GM19397 (cell line): Measurements from ENCODE around the gene PIM3.

Experiments
- ATAC-seq: cut with Tn5 transposase; IDR thresholded peaks from one replicate; pipeline ENCODE4 v1.9.1; 2021; ENCODE audit warnings: mild to moderate bottlenecking, moderate library complexity; ENCODE audit not compliant: unreplicated experiment

PIM3 gene

GRCh38 chr22:49966041-49966773 lies 5.6 kb downstream of the PIM3 start:
- no peak for ATAC-seq

DNA sequence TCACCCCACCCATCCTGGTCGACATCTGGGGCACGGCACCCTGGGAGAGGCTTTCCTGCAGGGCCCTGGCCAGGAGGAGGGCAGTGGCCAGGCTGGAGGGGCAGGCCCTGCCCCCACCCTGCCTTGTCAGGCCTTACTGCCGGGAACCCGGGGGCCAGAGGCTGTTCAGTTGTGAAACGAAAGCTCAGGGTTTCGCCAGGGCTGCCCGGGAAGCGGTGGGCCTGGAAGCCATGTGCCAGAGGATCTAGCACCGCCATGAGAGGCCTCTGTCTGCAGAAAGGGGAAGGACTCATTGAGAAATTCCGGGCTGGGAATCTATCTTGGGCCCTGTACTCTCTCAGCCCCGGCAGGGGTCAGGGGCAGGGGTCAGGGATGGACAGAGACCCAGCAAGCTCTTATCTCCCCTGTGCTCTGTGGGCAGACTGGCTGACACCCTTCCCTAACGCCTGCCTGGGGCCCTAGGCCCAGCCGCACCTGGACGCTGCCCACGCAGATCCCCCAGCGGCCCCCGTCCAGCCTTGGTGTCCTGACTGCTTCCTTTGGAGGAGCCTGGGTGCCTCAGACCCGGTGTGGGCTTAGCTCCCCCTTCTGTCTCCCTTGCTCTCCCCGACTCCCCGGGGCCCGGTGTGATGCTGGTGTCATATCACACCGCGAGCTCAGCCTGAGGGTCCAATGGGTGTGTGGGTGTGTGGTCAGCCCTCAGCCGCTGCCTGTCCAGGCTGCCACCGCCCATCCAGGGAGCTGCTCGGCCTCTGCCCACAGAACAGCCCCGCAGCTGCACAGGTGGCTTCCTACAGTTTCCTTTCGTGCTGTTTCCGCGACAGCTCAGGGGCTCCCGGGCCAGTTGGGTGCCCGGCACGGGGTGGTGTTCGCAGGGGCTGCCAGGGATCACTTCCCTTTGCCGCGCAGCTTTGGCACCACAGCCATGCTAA lies 6.5 kb downstream of the PIM3 start:
- no peak for ATAC-seq

- no peak for ATAC-seq
These were observed 7.2 kb downstream of the PIM3 start for GRCh38 chr22:49967706-49968208.

GRCh38 chr22:49968313-49968830 lies 7.8 kb downstream of the PIM3 start:
- no peak for ATAC-seq

DNA sequence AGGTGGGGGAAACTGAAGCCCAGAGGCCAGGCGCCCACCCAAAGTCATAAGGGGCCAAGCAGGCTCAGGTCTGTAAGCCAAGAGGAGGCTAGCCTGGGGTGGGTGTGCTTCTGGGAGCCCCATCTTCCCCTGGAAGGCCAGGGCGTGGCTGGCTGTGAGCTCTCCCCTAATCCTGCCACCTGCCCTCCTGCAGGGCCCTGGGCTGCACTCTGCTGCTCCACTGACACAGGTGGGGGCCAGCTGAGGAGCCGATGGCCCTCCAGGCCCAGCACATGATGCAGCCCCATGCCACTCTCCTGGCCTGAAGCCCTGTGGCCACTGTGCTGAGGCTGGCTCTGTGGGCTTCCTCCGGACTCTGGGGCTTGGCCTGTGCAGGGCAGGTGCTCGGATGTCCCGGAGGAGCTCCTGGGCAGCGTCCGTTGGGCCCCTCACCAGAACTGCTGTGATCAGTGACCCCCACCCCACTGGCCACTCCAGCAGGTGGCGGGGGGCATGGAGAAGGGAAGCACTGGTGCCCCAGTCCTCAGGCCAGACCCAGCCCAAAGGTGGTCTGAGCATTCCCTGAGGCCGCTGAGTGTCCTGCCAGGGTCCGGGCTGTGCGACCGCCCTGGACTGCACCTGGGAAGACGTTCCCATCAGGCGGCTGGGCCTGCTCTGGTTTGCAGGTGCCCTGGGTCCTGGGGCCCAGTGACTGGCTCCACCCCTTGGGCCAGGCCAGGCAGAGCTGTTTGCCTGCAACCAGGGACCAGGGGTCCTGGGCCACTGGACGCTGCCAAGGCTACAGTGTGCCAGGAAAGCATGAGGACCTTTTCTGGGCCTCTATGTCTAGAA lies 8.5 kb downstream of the PIM3 start:
- no peak for ATAC-seq

DNA sequence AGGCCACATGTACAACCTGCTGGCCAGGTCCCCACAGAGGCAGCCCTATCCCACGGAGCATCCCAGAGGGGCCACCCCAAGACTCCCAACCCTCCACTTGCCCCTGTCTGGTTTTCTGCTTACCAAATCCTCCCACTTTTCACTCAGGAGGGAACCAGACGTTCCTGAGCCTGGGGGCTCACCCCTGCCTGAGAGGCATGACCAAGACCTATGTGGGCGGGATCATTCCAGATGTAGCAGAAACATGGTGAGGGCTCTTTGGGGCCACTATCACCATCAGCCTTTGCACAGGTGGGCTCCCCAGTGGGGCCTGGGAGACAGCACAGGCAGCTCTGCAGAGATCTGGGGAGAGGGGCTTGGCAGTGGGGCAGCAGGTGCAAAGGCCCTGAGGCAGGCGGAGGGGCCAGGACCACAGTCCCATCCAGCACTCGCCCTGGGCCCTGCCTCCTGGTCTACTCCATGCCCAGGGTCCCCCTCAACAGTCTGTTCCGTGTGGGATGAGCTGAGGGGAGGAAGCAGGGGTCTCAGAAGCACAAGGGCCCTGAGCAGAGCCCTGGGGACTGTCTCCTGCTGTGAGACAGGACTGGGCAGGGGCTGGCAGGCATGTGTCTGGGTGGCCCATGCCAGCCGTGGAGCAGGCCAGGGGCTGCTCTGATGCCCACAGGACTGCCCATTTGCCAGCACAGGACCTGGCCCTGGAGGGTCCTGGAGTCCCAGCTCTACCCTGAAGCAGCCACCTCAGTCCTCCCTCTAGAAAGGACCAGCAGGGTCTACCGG lies 9.4 kb downstream of the PIM3 start:
- no peak for ATAC-seq

DNA sequence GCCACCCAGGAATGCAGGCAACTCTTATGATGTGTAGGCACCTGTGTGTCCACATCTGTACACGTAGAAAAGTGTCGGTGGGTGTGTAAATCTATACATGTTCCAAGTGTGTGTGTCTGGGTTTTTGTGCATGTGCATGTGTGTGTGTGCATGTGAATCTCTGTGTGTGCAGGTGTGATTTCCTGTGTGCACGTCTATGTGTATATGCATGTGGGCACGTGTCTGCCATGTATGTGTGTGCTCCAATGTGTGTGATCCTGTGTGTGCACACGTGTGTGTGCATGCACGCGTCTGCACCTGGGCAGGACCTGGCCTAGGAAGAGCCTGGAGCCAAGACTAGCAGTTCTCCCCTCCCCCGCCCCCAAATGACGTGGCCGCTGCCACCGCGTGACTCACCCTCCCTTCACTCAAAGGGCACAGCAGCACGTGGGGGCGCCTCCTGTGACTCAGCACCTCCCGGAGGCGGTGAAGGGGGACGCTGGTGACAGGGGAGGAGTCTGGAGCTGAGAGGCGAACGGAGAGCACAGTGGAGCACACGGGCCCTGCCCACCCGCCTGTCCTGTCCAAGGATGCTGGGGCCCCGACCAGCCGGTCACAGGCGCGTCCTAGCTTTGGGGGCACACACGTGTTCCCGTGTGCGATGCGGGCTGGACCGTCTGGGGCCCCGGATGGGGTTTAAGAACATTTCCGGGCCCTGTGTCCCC lies 10.1 kb downstream of the PIM3 start:
- ATAC-seq, result peak; percentile 61

GRCh38 chr22:49971232-49972162 lies 10.9 kb downstream of the PIM3 start:
- ATAC-seq, result peak; percentile 29

GRCh38 chr22:49972163-49973017 lies 11.8 kb downstream of the PIM3 start:
- no peak for ATAC-seq

GRCh38 chr22:49973018-49973961 lies 12.7 kb downstream of the PIM3 start:
- no peak for ATAC-seq

DNA sequence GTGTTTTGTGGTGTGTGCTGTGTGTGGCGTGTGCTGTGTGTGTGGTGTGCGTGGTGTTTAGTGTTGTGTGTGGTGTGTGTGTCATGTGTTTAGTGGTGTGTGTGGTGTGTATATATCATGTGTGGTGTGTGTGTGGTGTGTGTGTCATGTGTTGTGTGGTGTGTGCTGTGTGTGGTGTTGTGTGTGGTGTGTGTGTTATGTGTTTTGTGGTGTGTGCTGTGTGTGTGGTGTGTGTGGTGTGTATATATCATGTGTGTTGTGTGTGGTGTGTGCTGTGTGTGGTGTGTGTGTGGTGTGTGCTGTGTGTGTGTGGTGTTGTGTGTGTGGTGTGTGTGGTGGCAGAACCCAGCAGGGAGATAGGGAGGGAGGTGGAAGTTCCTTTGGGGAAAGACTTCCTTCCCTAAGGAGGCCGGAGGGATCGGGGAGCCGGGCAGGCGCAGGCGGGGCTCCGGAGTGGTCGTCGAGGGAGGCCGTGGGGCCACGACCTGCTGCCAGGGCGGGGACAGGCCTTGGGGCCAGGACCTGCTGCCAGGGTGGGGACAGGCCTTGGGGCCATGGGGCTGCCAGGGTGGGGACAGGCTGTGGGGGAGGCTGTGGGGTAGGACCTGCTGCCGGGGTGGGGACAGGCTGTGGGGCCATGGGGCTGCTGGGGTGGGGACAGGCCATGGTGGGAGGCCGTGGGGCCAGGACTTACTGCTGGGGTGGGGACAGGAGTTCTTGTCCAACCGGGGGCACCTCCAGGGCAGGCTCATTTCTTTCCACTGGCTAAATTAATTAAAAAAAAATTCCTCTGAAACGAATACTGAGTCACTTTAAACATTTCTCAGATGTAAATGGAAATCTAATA lies 15.2 kb downstream of the PIM3 start:
- no peak for ATAC-seq

- no peak for ATAC-seq
These were observed 16.0 kb downstream of the PIM3 start for GRCh38 chr22:49976439-49977175.

GRCh38 chr22:49977578-49977977 lies 17.0 kb downstream of the PIM3 start:
- no peak for ATAC-seq

DNA sequence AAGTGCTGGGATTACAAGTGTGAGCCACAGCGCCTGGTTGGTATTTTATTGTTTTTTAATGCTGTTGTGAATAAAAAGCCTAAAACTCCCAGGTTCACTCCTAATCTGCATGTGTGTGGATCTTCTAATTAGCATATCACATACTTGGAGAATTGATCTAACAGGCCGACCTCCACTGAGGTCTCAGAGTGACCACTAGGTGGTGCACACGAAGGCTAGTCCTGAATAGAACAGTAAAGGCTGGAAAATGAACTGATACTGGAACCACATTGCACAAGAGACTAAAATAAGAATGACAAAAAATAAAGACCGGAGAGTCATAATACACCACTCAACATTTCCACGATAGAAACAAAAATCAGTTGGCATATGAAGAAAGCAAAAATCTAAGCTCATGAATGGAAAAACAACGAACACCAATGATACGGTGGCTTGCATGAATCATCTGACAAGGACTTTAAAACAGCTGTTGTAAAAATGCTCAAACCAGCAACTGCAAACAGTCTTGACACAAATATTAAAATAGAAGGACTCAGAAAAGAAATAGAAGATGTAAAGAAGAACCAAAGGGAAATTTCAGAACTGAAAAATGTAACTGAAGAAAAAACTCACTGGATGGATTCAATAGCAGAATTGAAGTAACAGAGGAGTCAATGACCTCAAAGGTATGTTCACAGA lies 19.2 kb downstream of the PIM3 start:
- no peak for ATAC-seq
